ENCODE data around the gene RAPGEF4.

GRCh38 chr2:172790404-172790803, 54.8 kb downstream of the RAPGEF4 start:
- TF ChIP-seq CTCF (IDR thresholded peaks at IDR 0.05) (no peak), POLR2A (IDR thresholded peaks at IDR 0.05) (no peak)
